HL-60 (cell line): ENCODE measurements around the gene CREB3.
A peak's percentile ranks its signal among the peaks of the same experiment; 100 is the strongest.

Experiments used
- DNase-seq, 2 experiments: peaks; one replicate each; pipeline ENCODE4 v3.0.0-alpha.2; 2010 to 2020; ENCODE audit warnings: low read depth in 1 of 2, low spot score in 1 of 2
- H3K27ac ChIP-seq: fragments of 250-450 bp; sonication (Bioruptor Pico); replicated peaks from 2 replicates; pipeline ENCODE4 v1.5.1; 2020; ENCODE audit warnings: mild to moderate bottlenecking, moderate library complexity
- H3K27me3 ChIP-seq: fragments of 250-450 bp; sonication (Bioruptor Pico); 2 replicates; pipeline ENCODE4 v1.5.1; 2021; ENCODE audit warnings: mild to moderate bottlenecking, moderate library complexity; ENCODE audit not compliant: insufficient read depth, poor library complexity, severe bottlenecking
- H3K4me3 ChIP-seq: replicated peaks from 2 replicates; pipeline ENCODE4 v1.5.1; 2011; ENCODE audit warnings: mild to moderate bottlenecking, control low read depth, low read length; ENCODE audit not compliant: insufficient read depth
- CTCF ChIP-seq: IDR thresholded peaks from one replicate; pipeline ENCODE4 v1.5.1; 2011; ENCODE audit warnings: low read length, control low read depth, inconsistent platforms; ENCODE audit not compliant: insufficient read depth
- GABPA ChIP-seq: IDR thresholded peaks from 2 replicates; pipeline ENCODE4 v1.6.1; 2012; ENCODE audit warnings: low read depth
- POLR2AphosphoS5 ChIP-seq: IDR thresholded peaks from 2 replicates; pipeline ENCODE4 v1.6.1; 2012; ENCODE audit warnings: low read depth
- REST ChIP-seq: IDR thresholded peaks from 2 replicates; pipeline ENCODE4 v1.6.1; 2012; ENCODE audit warnings: low read depth; ENCODE audit not compliant: insufficient replicate concordance
- SPI1 ChIP-seq: IDR thresholded peaks from 2 replicates; pipeline ENCODE4 v1.6.1; 2012; ENCODE audit warnings: low read depth, mild to moderate bottlenecking, borderline replicate concordance

Gene CREB3

GRCh38 chr9:35757892-35758275, 25.4 kb downstream of the CREB3 start:
- TF ChIP-seq GABPA (no peak), CTCF (no peak), SPI1 (peak; percentile 51)
- peak overlapping the region; percentile 82; the same call in 1 of the 2 replicates for H3K27ac ChIP-seq
- DNase-seq, result no peak
- H3K27me3 ChIP-seq, result no peaks in the 10 kb centered on the region
- H3K4me3 ChIP-seq, result peak overlapping the region; percentile 87; the same call in 1 of the 2 replicates

- H3K27me3 ChIP-seq, result no peaks in the 10 kb centered on the region
- no peak overlapping the region for H3K4me3 ChIP-seq
- TF ChIP-seq POLR2AphosphoS5 (no peak), GABPA (no peak), REST (no peak), CTCF (no peak), SPI1 (no peak)
- DNase-seq, result no peak
- no peak overlapping the region for H3K27ac ChIP-seq
Observed at GRCh38 chr9:35758475-35759050, 26.1 kb downstream of the CREB3 start.

- H3K4me3 ChIP-seq, result no peak overlapping the region
- no peaks in the 10 kb centered on the region for H3K27me3 ChIP-seq
- no peak overlapping the region for H3K27ac ChIP-seq
- no peak for TF ChIP-seq SPI1
- no peak for TF ChIP-seq REST
- TF ChIP-seq CTCF, result no peak
- TF ChIP-seq POLR2AphosphoS5, result no peak
- no peak for TF ChIP-seq GABPA
- no peak for DNase-seq
Observed at GRCh38 chr9:35759795-35760194, 27.3 kb downstream of the CREB3 start.

GRCh38 chr9:35760651-35761050, 28.2 kb downstream of the CREB3 start:
- Histone ChIP-seq H3K4me3 (no peak overlapping the region), H3K27ac (no peak overlapping the region), H3K27me3 (no peaks in the 10 kb centered on the region)
- no peak for DNase-seq
- TF ChIP-seq REST (no peak), SPI1 (no peak), CTCF (no peak), GABPA (no peak), POLR2AphosphoS5 (no peak)
